K562 (cell line): ENCODE measurements around the gene PCED1B. TPM values are rescaled to one million over a fixed set of nuclear protein-coding genes. Genes with fewer than 3 reads are reported as not detected.

Experiments used
- ATAC-seq: fragments of 200-7000 bp; cut with Tn5 transposase; 3 replicates; pipeline ENCODE4 v1.9.1; 2020; ENCODE audit warnings: moderate library complexity
- BruUV-seq: library from RNA; stranded (reverse); fragments of 400-500 nt; replicated peaks from 2 replicates; lab custom pipeline; 2021; lab: Mats Ljungman, UMichigan
- CTCF ChIA-PET: fragments of 300-600 bp; formaldehyde crosslinking; extraction: SDS; loops from one replicate; lab custom pipeline; 2021; ENCODE audit warnings: low intra/inter-chr PET ratio; lab: Yijun Ruan, JAX
- POLR2A ChIA-PET: fragments of 300-600, 350-650 bp; sonication (Branson Sonifier 250); formaldehyde crosslinking; extraction: SDS; loops from one replicate; lab custom pipeline; 2021; ENCODE audit warnings: antibody characterized with exemption, inconsistent platforms; lab: Yijun Ruan, JAX
- DNase-seq, 4 experiments: peaks; one replicate each; pipeline versions ENCODE4 v3.0.0 to v3.0.0-alpha.2; 2011 to 2018; ENCODE audit warnings: low spot score in 3 of 4, mixed read lengths in 3 of 4; ENCODE audit errors: extremely low read depth in 1 of 4
- FAIRE-seq: peaks from 2 replicates; lab custom pipeline; 2011; peaks lifted over from hg19 to GRCh38; lab: Jason Lieb, UNC
- H2AFZ ChIP-seq: 2 replicates; pipeline ENCODE4 v1.6.0; 2011; ENCODE audit warnings: low read depth, low read length, control low read depth, inconsistent platforms
- H3K27ac ChIP-seq: fragments of 200-600 bp; 3 replicates; pipeline ENCODE4 v1.8.0; 2011; ENCODE audit warnings: low read depth, mild to moderate bottlenecking, control low read depth, inconsistent platforms, low read length, moderate library complexity, mixed read lengths; ENCODE audit errors: extremely low read depth
- H3K27me3 ChIP-seq, 2 experiments: fragments of 300-600 bp in 1 of 2; 2 replicates in 1 of 2; 3 replicates in 1 of 2; pipeline versions ENCODE4 v1.6.0 to v1.8.0; 2011; ENCODE audit warnings: inconsistent platforms in 2 of 2, low read length in 2 of 2, mild to moderate bottlenecking in 1 of 2, mixed read lengths in 1 of 2, moderate library complexity in 1 of 2; ENCODE audit not compliant: control insufficient read depth in 2 of 2, insufficient read depth in 2 of 2
- H3K36me3 ChIP-seq: fragments of 300-600 bp; 3 replicates; pipeline ENCODE4 v1.8.0; 2011; ENCODE audit warnings: mild to moderate bottlenecking, low read length, inconsistent platforms; ENCODE audit not compliant: control insufficient read depth, insufficient read depth
- H3K4me1 ChIP-seq, 2 experiments: fragments of 200-600 bp in 1 of 2; replicated peaks in 1 of 2; 2 replicates in 1 of 2; 3 replicates in 1 of 2; pipeline versions ENCODE4 v1.5.1 to v1.8.0; 2011; ENCODE audit warnings: inconsistent platforms in 2 of 2, low read length in 2 of 2, mild to moderate bottlenecking in 1 of 2, mixed read lengths in 1 of 2, moderate library complexity in 1 of 2; ENCODE audit not compliant: control insufficient read depth in 2 of 2, insufficient read depth in 2 of 2
- H3K4me2 ChIP-seq: 2 replicates; pipeline ENCODE4 v1.6.1; 2011; ENCODE audit warnings: low read length, control low read depth, inconsistent platforms, mixed read lengths; ENCODE audit not compliant: insufficient read depth
- H3K4me3 ChIP-seq: fragments of 200-600 bp; sonication (generic), shearing (Covaris generic); 2 replicates; pipeline ENCODE4 v1.5.1; 2016; ENCODE audit warnings: control low read depth, inconsistent platforms
- H3K79me2 ChIP-seq: fragments of 200-600 bp; 3 replicates; pipeline ENCODE4 v1.8.0; 2011; ENCODE audit warnings: low read length, inconsistent platforms; ENCODE audit not compliant: control insufficient read depth, insufficient read depth
- H3K9ac ChIP-seq, 2 experiments: 2 replicates each; pipeline versions ENCODE4 v1.6.0 to v1.6.1; 2011; ENCODE audit warnings: low read depth in 2 of 2, low read length in 2 of 2, control low read depth in 1 of 2, inconsistent platforms in 1 of 2, mild to moderate bottlenecking in 1 of 2, mixed read lengths in 1 of 2; ENCODE audit not compliant: insufficient read depth in 1 of 2
- H3K9me1 ChIP-seq: one replicate; pipeline ENCODE4 v1.6.0; 2011; ENCODE audit warnings: inconsistent platforms, mild to moderate bottlenecking, low read length, moderate library complexity; ENCODE audit not compliant: control insufficient read depth, insufficient read depth
- H3K9me3 ChIP-seq: replicated peaks from 2 replicates; pipeline ENCODE4 v1.5.1; 2011; ENCODE audit warnings: low read depth, low read length, inconsistent platforms; ENCODE audit not compliant: control insufficient read depth, insufficient read depth
- H4K20me1 ChIP-seq: replicated peaks from 2 replicates; pipeline ENCODE4 v1.6.1; 2011; ENCODE audit warnings: low read length, inconsistent platforms, mixed read lengths; ENCODE audit not compliant: control insufficient read depth, insufficient read depth
- CAMTA2 ChIP-seq: fragments of 250-450 bp; sonication (Bioruptor Pico); conservative IDR thresholded peaks from 2 replicates; pipeline ENCODE4 v1.5.1; 2022
- CBX5 ChIP-seq: IDR thresholded peaks from 2 replicates; pipeline ENCODE4 v1.6.1; 2014; ENCODE audit warnings: low read depth, borderline replicate concordance
- HDAC8 ChIP-seq: fragments of 450-650 bp; IDR thresholded peaks from 2 replicates; pipeline ENCODE4 v1.6.1; 2016; ENCODE audit warnings: mild to moderate bottlenecking, missing genetic modification characterization, moderate library complexity, missing compliant biosample characterization
- MTF1 ChIP-seq: fragments of 250-450 bp; sonication (Bioruptor Pico); IDR thresholded peaks from 2 replicates; pipeline ENCODE4 v1.9.0; 2021; ENCODE audit warnings: moderate library complexity, mild to moderate bottlenecking, inconsistent platforms, borderline replicate concordance
- PURB ChIP-seq: sonication (generic); formaldehyde crosslinking; IDR thresholded peaks from 2 replicates; pipeline ENCODE4 v1.9.0; 2021; ENCODE audit warnings: low read depth, mild to moderate bottlenecking, missing genetic modification reagents
- THAP7 ChIP-seq: fragments of 250-450 bp; sonication (Bioruptor Pico); IDR thresholded peaks from 2 replicates; pipeline ENCODE4 v1.5.0; 2021
- ZBTB1 ChIP-seq: sonication (generic); formaldehyde crosslinking; IDR thresholded peaks from 2 replicates; pipeline ENCODE4 v1.8.1; 2023; ENCODE audit warnings: missing genetic modification reagents, low read depth, mild to moderate bottlenecking, borderline replicate concordance
- ZNF197 ChIP-seq: fragments of 200-800 bp; sonication (Bioruptor generic); IDR thresholded peaks from 2 replicates; pipeline ENCODE4 v1.6.1; 2016; ENCODE audit warnings: low read depth, missing genetic modification characterization, missing compliant biosample characterization
- WGBS: fragments of 100-300 bp; shearing (Covaris generic); methylation state at CpG from one replicate; pipeline ENCODE4 v1.1.6; 2016; ENCODE audit warnings: low coverage, mixed read lengths; ENCODE audit not compliant: insufficient coverage; ENCODE audit errors: missing lambda C conversion rate; 5-methylcytosine and 5-hydroxymethylcytosine counted together
- in situ Hi-C: fragments of 300-500 bp; cut with MboI; formaldehyde crosslinking; loops from 4 replicates; pipeline ENCODE4 v1.15.0; 2018; ENCODE audit warnings: inconsistent platforms, mixed read lengths
- intact Hi-C: fragments of 100-400 bp; cut with micrococcal nuclease; formaldehyde crosslinking; loops from 2 replicates; pipeline ENCODE4 v1.14.2; 2022
- polyA plus RNA-seq, 8 experiments: library from polyadenylated mRNA; depleted of rRNA in 4 of 8; stranded (reverse) in 5 of 8; unstranded in 3 of 8; fragments of >200 nt; fragmentation: Nextera tagmentation in 2 of 8; fragmentation: Illumina TruSeq in 1 of 8; extraction: Ambion mirVana in 2 of 8; extraction: Trizol in 1 of 8; gene quantifications; 2 replicates each; pipeline versions ENCODE4 v1.2.1 to v1.2.3, GENCODE V29; 2011 to 2014; ENCODE audit warnings: inconsistent platforms in 1 of 8, missing spikeins in 1 of 8
- total RNA-seq, 7 experiments: library from RNA; depleted of rRNA in 6 of 7; stranded (reverse); fragments of >200 nt in 6 of 7; fragmentation: Illumina TruSeq in 2 of 7; extraction: Trizol in 2 of 7; gene quantifications; 2 replicates each; pipeline versions ENCODE4 v1.2.1 to v1.2.3, GENCODE V29; 2011 to 2021; ENCODE audit warnings: low replicate concordance in 1 of 7
- TF ChIP-seq, protein P1 (sequence below): fragments of 250-450 bp; sonication (Bioruptor Pico); IDR thresholded peaks from 2 replicates; pipeline ENCODE4 v1.5.0; 2021
- TF ChIP-seq, protein P2 (sequence below): fragments of 450-650 bp; IDR thresholded peaks from 2 replicates; pipeline ENCODE4 v1.6.1; 2016; ENCODE audit warnings: low read depth

The PCED1B gene
- total and polyA plus RNA-seq, 9 of the 15 experiments (the other 6 are each of a cell fraction or from before 2014, with no cell fraction given), result 1.2 to 9.3 (median 2.5) TPM

DNA sequence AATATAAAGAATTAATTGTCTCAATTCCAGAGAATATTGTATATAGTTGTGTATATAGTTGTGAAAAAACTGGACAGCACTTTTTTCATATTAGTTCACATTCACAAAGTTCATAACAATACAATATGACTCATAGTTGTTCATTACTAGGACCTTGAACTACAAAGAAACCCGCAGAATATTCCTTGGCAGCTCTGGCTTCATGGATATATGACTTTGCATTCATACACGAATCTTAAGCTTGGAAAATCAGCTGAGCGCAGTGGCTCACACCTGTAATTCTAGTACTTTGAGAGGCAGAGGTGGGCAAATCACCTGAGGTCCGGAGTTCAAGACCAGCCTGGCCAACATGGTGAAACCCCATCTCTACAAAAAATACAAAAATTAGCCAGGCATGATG lies 38.1 kb upstream of the PCED1B start:
- Histone ChIP-seq H3K79me2 (no peaks in the 10 kb centered on the region), H3K4me3 (no peak overlapping the region), H3K9me3 (no peaks in the 10 kb centered on the region), H3K9ac (no peak overlapping the region), H3K4me1 (no peaks in the 10 kb centered on the region), H3K36me3 (no peaks in the 10 kb centered on the region), H2AFZ (no peak overlapping the region), H3K27me3 (no peaks in the 10 kb centered on the region), H3K4me2 (no peak overlapping the region), H3K27ac (no peak overlapping the region), H3K9me1 (no peaks in the 10 kb centered on the region), H4K20me1 (no peaks in the 10 kb centered on the region)
- 24% methylated on average over 4 of the region's 4 CpGs for WGBS
- no TSS peak for BruUV-seq
- no peak for ATAC-seq
- intact Hi-C loops (no loop called here), in situ Hi-C loops (no loop called here)
- no peak for FAIRE-seq
- ChIA-PET CTCF (no interaction called here), POLR2A (interaction anchor here (1.1 kb wide), 1 partner anchor 9 kb away, joined by 4 read pairs; no protein-coding TSS in a partner anchor)
- no peak for TF ChIP-seq ZBTB1 (CRISPR knock-in tag)
- TF ChIP-seq PURB, result no peak
- no peak for TF ChIP-seq THAP7 (CRISPR knock-in tag)
- TF ChIP-seq, protein P1, sequence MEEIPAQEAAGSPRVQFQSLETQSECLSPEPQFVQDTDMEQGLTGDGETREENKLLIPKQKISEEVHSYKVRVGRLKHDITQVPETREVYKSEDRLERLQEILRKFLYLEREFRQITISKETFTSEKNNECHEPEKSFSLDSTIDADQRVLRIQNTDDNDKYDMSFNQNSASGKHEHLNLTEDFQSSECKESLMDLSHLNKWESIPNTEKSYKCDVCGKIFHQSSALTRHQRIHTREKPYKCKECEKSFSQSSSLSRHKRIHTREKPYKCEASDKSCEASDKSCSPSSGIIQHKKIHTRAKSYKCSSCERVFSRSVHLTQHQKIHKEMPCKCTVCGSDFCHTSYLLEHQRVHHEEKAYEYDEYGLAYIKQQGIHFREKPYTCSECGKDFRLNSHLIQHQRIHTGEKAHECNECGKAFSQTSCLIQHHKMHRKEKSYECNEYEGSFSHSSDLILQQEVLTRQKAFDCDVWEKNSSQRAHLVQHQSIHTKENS (CRISPR knock-in tag), result no peak
- no peak for TF ChIP-seq CAMTA2 (CRISPR knock-in tag)
- TF ChIP-seq HDAC8 (tag), result no peak
- no peak for TF ChIP-seq MTF1 (CRISPR knock-in tag)
- TF ChIP-seq CBX5, result no peak
- TF ChIP-seq, protein P2, sequence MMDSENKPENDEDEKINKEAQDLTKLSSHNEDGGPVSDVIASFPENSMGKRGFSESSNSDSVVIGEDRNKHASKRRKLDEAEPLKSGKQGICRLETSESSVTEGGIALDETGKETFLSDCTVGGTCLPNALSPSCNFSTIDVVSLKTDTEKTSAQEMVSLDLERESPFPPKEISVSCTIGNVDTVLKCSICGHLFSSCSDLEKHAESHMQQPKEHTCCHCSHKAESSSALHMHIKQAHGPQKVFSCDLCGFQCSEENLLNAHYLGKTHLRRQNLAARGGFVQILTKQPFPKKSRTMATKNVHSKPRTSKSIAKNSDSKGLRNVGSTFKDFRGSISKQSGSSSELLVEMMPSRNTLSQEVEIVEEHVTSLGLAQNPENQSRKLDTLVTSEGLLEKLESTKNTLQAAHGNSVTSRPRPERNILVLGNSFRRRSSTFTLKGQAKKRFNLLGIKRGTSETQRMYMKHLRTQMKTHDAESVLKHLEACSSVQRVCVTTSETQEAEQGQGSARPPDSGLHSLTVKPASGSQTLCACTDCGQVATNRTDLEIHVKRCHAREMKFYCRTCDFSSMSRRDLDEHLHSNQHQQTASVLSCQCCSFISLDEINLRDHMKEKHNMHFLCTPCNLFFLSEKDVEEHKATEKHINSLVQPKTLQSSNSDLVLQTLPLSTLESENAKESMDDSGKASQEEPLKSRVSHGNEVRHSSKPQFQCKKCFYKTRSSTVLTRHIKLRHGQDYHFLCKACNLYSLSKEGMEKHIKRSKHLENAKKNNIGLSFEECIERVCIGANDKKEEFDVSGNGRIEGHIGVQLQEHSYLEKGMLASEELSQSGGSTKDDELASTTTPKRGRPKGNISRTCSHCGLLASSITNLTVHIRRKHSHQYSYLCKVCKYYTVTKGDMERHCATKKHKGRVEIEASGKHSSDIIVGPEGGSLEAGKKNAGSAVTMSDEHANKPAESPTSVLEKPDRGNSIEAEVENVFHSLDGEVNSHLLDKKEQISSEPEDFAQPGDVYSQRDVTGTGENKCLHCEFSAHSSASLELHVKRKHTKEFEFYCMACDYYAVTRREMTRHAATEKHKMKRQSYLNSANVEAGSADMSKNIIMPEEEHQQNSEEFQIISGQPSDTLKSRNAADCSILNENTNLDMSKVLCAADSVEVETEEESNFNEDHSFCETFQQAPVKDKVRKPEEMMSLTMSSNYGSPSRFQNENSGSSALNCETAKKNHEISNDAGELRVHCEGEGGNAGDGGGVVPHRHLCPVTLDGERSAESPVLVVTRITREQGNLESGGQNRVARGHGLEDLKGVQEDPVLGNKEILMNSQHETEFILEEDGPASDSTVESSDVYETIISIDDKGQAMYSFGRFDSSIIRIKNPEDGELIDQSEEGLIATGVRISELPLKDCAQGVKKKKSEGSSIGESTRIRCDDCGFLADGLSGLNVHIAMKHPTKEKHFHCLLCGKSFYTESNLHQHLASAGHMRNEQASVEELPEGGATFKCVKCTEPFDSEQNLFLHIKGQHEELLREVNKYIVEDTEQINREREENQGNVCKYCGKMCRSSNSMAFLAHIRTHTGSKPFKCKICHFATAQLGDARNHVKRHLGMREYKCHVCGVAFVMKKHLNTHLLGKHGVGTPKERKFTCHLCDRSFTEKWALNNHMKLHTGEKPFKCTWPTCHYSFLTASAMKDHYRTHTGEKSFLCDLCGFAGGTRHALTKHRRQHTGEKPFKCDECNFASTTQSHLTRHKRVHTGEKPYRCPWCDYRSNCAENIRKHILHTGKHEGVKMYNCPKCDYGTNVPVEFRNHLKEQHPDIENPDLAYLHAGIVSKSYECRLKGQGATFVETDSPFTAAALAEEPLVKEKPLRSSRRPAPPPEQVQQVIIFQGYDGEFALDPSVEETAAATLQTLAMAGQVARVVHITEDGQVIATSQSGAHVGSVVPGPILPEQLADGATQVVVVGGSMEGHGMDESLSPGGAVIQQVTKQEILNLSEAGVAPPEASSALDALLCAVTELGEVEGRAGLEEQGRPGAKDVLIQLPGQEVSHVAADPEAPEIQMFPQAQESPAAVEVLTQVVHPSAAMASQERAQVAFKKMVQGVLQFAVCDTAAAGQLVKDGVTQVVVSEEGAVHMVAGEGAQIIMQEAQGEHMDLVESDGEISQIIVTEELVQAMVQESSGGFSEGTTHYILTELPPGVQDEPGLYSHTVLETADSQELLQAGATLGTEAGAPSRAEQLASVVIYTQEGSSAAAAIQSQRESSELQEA, result no peak
- no peak for TF ChIP-seq ZNF197 (CRISPR knock-in tag)
- DNase-seq, result no peak
